COR-L47 (cell line): ENCODE measurements around the gene CEP78.
"Not testable (repeated sequence)": the region's sequence is repeated elsewhere in the genome, so short reads cannot be mapped to it uniquely, and the experiment has no call there.

Experiments used
- DNase-seq: peaks from one replicate; lab custom pipeline; 2025; lab: John Stamatoyannopoulos, UW

The CEP78 gene

GRCh38 chr9:78235256-78235761 lies 566 bp upstream of the CEP78 start:
- DNase-seq: no peak

- no peak for DNase-seq
These were observed 656 bp downstream of the CEP78 start for GRCh38 chr9:78236551-78236910.

- DNase-seq: no peak
These were observed 2.5 kb downstream of the CEP78 start for GRCh38 chr9:78238046-78239038.

- no peak for DNase-seq
These were observed 3.6 kb downstream of the CEP78 start for GRCh38 chr9:78239506-78239905.

GRCh38 chr9:78242041-78242440 lies 6.2 kb downstream of the CEP78 start:
- no peak for DNase-seq

- DNase-seq: no peak
These were observed 7.3 kb downstream of the CEP78 start for GRCh38 chr9:78243130-78243529.

- no peak for DNase-seq
These were observed 9.5 kb downstream of the CEP78 start for GRCh38 chr9:78245401-78245800.

GRCh38 chr9:78248635-78249034 lies 12.8 kb downstream of the CEP78 start:
- DNase-seq: no peak

- no peak for DNase-seq
These were observed 13.7 kb downstream of the CEP78 start for GRCh38 chr9:78249542-78249941.

- DNase-seq: no peak
These were observed 16.7 kb downstream of the CEP78 start for GRCh38 chr9:78252616-78253015.

GRCh38 chr9:78253285-78253684 lies 17.4 kb downstream of the CEP78 start:
- DNase-seq: no peak

- DNase-seq: no peak
These were observed 25.6 kb downstream of the CEP78 start for GRCh38 chr9:78261403-78262001.

GRCh38 chr9:78262655-78263054 lies 26.8 kb downstream of the CEP78 start:
- no peak for DNase-seq

- DNase-seq: no peak
These were observed 32.0 kb downstream of the CEP78 start for GRCh38 chr9:78267889-78268288.

- DNase-seq: no peak
These were observed 33.9 kb downstream of the CEP78 start for GRCh38 chr9:78269784-78270183.

- no peak for DNase-seq
These were observed 36.4 kb downstream of the CEP78 start for GRCh38 chr9:78272307-78272706.

GRCh38 chr9:78273761-78274160 lies 37.9 kb downstream of the CEP78 start:
- DNase-seq: no peak

- no peak for DNase-seq
These were observed 42.4 kb downstream of the CEP78 start for GRCh38 chr9:78278177-78278777.

- no peak for DNase-seq
These were observed 42.9 kb downstream of the CEP78 start for GRCh38 chr9:78278801-78279200.

- DNase-seq: no peak
These were observed 45.2 kb downstream of the CEP78 start for GRCh38 chr9:78280982-78281668.

- DNase-seq: not testable (repeated sequence)
These were observed 48.3 kb downstream of the CEP78 start for GRCh38 chr9:78284181-78284580.

GRCh38 chr9:78286125-78286524 lies 50.2 kb downstream of the CEP78 start:
- no peak for DNase-seq
